Cardiac muscle cell (in vitro differentiated cells and primary cell): Measurements from ENCODE around the gene ADCYAP1R1. TPM values are rescaled to one million over a fixed set of nuclear protein-coding genes. Genes with fewer than 3 reads are reported as not detected.

Experiments used
- DNase-seq, 2 donors: peaks; one replicate each; pipeline versions ENCODE4 v3.0.0 to v3.0.0-alpha.2; 2010 to 2017; ENCODE audit warnings: low read depth in 1 of 2, low spot score in 1 of 2
- H3K27ac ChIP-seq: fragments of 200-600 bp; sonication (generic); 2 replicates; pipeline ENCODE4 v1.5.1; 2016
- H3K27me3 ChIP-seq: fragments of 200-600 bp; sonication (generic); 2 replicates; pipeline ENCODE4 v1.6.0; 2016; ENCODE audit warnings: control low read depth
- H3K36me3 ChIP-seq: fragments of 200-600 bp; sonication (generic); 2 replicates; pipeline ENCODE4 v1.5.1; 2016; ENCODE audit warnings: control low read depth
- H3K4me1 ChIP-seq: fragments of 200-600 bp; sonication (generic); 2 replicates; pipeline ENCODE4 v1.8.1; 2017; ENCODE audit warnings: low read depth, mild to moderate bottlenecking, mixed run types
- H3K4me3 ChIP-seq: fragments of 200-600 bp; sonication (generic); 2 replicates; pipeline ENCODE4 v1.5.1; 2016; ENCODE audit warnings: mild to moderate bottlenecking
- H3K9me3 ChIP-seq: fragments of 200-600 bp; sonication (generic); 2 replicates; pipeline ENCODE4 v1.5.1; 2017; ENCODE audit warnings: low read depth, mild to moderate bottlenecking, control low read depth
- polyA plus RNA-seq: library from polyadenylated mRNA; unstranded; fragments of >200 nt; fragmentation: Nextera tagmentation; extraction: Ambion mirVana; gene quantifications from 2 replicates; pipeline ENCODE4 v1.2.1, GENCODE V29; 2016
- total RNA-seq: library from RNA; depleted of rRNA; stranded (reverse); fragments of >200 nt; gene quantifications from 2 replicates; pipeline ENCODE4 v1.2.3, GENCODE V29; 2016
- TF ChIP-seq, protein P1 (sequence below): IDR thresholded peaks from 2 replicates; pipeline ENCODE4 v1.5.1; 2012; ENCODE audit warnings: low read depth, mild to moderate bottlenecking, low read length

The ADCYAP1R1 gene
- total and polyA plus RNA-seq, 2 experiments from 2014 or later = 0.49 to 4.5 TPM

DNA sequence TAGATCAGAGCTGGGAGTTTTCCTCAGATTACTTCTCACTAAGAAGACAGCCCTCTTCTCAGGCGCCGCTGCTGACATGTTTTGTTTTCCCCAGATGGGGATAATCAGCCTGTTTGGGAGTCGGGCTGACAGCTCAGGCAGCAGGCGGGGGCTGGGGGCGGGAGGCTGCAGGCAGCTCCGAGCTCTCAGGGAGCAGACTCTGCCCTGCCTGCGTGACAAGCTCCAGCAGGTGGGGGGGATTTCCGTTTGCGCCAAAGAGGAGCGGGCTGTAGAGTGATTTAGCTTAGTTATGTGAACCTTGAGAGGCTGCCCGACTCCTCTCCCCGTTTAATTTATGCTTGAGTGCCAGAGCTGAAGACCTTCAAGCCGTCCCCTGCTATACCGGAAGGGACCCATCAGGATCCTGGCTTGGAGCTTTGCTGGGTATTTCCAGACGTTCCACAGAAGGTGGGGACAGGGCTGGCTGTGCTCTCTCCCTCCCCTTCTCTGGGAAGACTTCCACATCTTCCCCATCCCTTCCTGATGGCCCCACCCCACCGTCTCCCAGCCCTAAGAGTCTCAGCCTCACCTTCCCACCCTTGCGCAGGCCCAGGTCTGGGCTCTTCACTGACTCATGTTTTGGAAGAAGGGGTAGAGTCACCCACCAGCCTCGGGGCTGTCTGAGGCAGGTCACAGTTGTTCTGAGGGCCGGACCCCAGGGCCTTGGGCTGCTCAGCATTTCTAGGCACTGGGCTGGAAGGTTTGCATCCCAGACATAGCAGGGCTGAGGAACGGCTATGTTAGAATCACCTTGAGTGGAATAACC is 24.7 kb upstream of the ADCYAP1R1 start:
- H3K9me3 ChIP-seq = no peaks in the 10 kb centered on the region
- no peaks in the 10 kb centered on the region for H3K27me3 ChIP-seq
- peak; percentile 61 to 80 for DNase-seq
- no peaks in the 10 kb centered on the region for H3K36me3 ChIP-seq
- peak overlapping the region; percentile 63 for H3K27ac ChIP-seq
- TF ChIP-seq, protein P1, sequence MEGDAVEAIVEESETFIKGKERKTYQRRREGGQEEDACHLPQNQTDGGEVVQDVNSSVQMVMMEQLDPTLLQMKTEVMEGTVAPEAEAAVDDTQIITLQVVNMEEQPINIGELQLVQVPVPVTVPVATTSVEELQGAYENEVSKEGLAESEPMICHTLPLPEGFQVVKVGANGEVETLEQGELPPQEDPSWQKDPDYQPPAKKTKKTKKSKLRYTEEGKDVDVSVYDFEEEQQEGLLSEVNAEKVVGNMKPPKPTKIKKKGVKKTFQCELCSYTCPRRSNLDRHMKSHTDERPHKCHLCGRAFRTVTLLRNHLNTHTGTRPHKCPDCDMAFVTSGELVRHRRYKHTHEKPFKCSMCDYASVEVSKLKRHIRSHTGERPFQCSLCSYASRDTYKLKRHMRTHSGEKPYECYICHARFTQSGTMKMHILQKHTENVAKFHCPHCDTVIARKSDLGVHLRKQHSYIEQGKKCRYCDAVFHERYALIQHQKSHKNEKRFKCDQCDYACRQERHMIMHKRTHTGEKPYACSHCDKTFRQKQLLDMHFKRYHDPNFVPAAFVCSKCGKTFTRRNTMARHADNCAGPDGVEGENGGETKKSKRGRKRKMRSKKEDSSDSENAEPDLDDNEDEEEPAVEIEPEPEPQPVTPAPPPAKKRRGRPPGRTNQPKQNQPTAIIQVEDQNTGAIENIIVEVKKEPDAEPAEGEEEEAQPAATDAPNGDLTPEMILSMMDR = no peak
- no peak overlapping the region for H3K4me3 ChIP-seq
- H3K4me1 ChIP-seq = peaks cover 17% of the 10 kb centered on the region

DNA sequence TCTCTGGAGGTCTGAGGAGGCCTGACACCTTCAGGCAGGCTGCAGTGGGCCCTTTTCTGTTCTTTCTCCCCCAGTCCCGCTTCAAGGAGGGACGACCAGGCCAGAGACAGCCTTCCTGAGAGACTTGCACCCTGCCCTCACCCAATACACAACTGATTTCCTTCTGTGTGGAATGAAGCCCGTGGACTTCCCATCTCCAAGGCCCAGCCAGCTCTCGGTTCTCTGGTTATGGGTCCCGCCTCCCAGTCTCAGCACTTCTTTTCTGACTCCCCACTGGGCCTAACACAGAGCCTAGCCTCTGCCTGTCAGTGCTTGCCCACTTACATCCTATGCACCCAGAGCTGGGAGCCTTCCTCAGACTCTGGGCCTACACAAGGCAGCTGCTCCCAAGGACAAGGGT is 24.1 kb upstream of the ADCYAP1R1 start:
- Histone ChIP-seq H3K27ac (peak overlapping the region; percentile 63), H3K4me1 (peaks cover 17% of the 10 kb centered on the region), H3K36me3 (no peaks in the 10 kb centered on the region), H3K9me3 (no peaks in the 10 kb centered on the region), H3K27me3 (no peaks in the 10 kb centered on the region), H3K4me3 (no peak overlapping the region)
- DNase-seq = no peak
- TF ChIP-seq, protein P1 = no peak

DNA sequence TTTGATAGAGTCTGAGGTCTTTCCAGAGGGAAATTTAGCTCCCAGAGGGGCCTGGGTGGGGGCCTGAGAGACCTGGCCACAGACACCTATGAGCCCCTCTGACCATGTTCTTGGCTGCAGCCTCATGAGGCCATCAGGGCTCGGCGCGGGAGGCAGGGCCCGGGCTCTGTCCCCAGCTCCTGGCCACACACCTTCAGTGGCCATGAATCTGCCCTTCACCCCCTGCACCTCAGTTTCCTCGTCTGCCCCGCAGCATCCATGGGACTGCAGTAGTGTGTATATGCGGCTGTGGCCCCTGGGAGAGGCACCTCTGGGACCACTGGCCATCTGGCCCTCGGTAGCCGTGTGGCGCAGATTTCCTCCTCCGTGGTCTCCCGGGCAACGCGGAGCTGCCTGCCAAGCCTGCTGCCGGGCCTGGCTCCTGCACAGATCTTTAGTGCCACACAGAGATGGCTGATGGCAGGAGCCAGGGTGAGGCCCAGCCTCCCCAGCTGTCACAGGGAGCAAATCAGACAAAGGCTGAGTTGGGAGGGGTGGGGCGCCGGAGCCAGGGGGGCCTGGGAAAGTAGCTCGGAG is 23.6 kb upstream of the ADCYAP1R1 start:
- no peaks in the 10 kb centered on the region for H3K9me3 ChIP-seq
- H3K4me3 ChIP-seq = no peak overlapping the region
- no peaks in the 10 kb centered on the region for H3K36me3 ChIP-seq
- no peaks in the 10 kb centered on the region for H3K27me3 ChIP-seq
- no peak for DNase-seq
- H3K27ac ChIP-seq = no peak overlapping the region
- TF ChIP-seq, protein P1 = no peak
- peaks cover 17% of the 10 kb centered on the region for H3K4me1 ChIP-seq

DNA sequence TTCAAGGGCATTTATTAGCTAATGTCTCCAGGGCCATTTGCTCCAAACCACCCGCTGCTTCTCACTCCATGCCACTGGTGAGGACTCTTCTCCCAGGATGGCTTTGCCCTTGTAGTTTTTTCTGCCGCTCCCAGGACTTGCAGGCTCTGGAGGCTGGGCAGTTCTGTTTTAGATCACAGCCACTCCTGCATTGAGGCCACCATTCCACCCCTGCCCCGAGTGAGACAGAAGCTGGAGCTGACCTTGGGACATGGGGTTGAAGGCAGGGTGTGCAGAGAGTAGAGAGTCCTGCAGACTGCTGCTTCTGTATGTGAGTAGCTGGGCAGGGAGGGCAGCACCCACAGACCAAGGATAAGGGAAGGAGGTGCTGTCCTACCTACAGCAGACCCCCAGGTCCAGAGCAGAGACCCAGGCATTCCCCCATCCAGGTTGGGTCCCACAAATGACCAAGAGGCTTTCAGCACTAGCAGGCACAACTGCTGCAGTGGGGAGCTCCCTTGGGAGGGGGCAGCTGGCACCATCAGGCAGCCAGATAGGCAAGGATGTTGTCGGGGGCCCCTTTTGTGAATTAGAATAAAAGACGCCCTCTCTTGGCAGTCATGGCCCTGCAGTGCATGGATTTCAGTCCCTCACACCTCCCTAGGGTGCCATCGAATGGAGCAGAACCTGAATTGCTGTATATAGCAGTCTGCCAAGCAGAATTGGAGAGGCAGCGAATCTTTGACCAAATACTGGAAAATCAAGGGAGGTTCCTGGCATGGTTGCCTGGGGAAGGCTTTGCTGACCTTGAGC is 22.7 kb upstream of the ADCYAP1R1 start:
- no peaks in the 10 kb centered on the region for H3K36me3 ChIP-seq
- TF ChIP-seq, protein P1 = no peak
- no peaks in the 10 kb centered on the region for H3K9me3 ChIP-seq
- peak overlapping the region; percentile 13 for H3K27ac ChIP-seq
- no peak overlapping the region for H3K4me3 ChIP-seq
- peaks cover 17% of the 10 kb centered on the region for H3K4me1 ChIP-seq
- no peaks in the 10 kb centered on the region for H3K27me3 ChIP-seq
- peak in 1 of 2 donors; percentile 52 for DNase-seq

DNA sequence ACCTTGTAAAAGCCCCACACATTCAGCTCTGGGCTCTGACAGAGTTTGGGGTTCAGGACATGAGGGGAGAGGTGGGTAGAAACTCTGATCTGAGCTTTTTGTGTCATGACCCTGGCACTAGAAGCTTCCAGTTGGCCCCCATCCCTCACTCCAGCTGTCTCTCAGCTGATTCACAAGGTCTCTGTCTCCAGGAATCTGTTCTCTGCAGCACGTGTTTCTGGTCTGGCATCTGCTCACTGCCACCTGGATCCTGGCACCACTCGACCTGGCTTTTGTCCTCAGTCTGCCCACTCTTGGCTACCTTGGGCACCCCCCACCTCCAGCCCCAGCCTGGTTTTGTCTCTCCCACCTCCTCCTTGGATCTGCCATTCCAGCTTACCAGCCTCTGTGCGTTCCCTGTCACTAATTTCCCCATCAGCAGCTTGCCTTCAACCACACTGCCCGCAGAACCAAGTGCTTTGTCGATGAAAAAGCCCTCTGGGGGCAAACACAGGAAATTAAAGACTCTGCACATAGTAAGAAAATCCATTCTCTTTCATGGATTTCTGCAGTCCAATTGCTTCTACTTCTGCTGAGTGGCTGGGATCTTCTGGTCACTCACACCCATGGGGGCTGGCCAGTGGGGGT is 18.3 kb upstream of the ADCYAP1R1 start:
- DNase-seq = no peak
- Histone ChIP-seq H3K4me1 (peaks cover 10% of the 10 kb centered on the region), H3K36me3 (no peaks in the 10 kb centered on the region), H3K27ac (no peak overlapping the region), H3K9me3 (no peaks in the 10 kb centered on the region), H3K27me3 (no peaks in the 10 kb centered on the region), H3K4me3 (no peak overlapping the region)
- TF ChIP-seq, protein P1 = no peak
